HT1080 (cell line): Measurements from ENCODE around the gene ABCA2. TPM values are rescaled to one million over a fixed set of nuclear protein-coding genes. Genes with fewer than 3 reads are reported as not detected.

Experiments used
- total RNA-seq: library from RNA; depleted of rRNA; stranded (reverse); fragments of >200 nt; shearing (Covaris generic); gene quantifications from 2 replicates; pipeline ENCODE4 v1.2.3, GENCODE V29; 2014; rRNA removed

The ABCA2 gene
- total RNA-seq, 1 experiment from 2014 or later, result 7.5 TPM

Other genes with a start within 250 kb of the ABCA2 start
- gene TMEM141, start 236.9 kb downstream of the ABCA2 start, total RNA-seq, result 52.5 and 71.5 TPM in 2 replicates
- not detected in 2 replicates for gene CCDC183, start 231.9 kb downstream of the ABCA2 start, total RNA-seq
- gene RABL6, start 220.3 kb downstream of the ABCA2 start, total RNA-seq, result 87.9 and 90.9 TPM in 2 replicates
- 0.87 and 1.5 TPM in 2 replicates for gene AJM1, start 185.8 kb downstream of the ABCA2 start, total RNA-seq
- 124 and 165 TPM in 2 replicates for gene PHPT1, start 178.8 kb downstream of the ABCA2 start, total RNA-seq
- 5.5 and 7.4 TPM in 2 replicates for gene MAMDC4, start 175.9 kb downstream of the ABCA2 start, total RNA-seq
- 301 and 357 TPM in 2 replicates for gene EDF1, start 161.9 kb downstream of the ABCA2 start, total RNA-seq
- gene TRAF2, start 141.7 kb downstream of the ABCA2 start, total RNA-seq, result 16.9 and 18.5 TPM in 2 replicates
- gene FBXW5, start 83.5 kb downstream of the ABCA2 start, total RNA-seq, result 171 and 188 TPM in 2 replicates
- gene C8G, start 83.0 kb downstream of the ABCA2 start, total RNA-seq, result 0.47 TPM in 1 of 2 replicates, not detected in the other
- not detected in 2 replicates for gene LCN12, start 76.0 kb downstream of the ABCA2 start, total RNA-seq
- not detected in 2 replicates for gene PTGDS, start 50.7 kb downstream of the ABCA2 start, total RNA-seq
- gene LCNL1, start 45.2 kb downstream of the ABCA2 start, total RNA-seq, result not detected in 2 replicates
- 68.0 and 77.8 TPM in 2 replicates for gene PAXX, start 35.8 kb downstream of the ABCA2 start, total RNA-seq
- gene CLIC3, start 31.7 kb downstream of the ABCA2 start, total RNA-seq, result 1.0 and 1.7 TPM in 2 replicates
- not detected in 2 replicates for gene FUT7, start 3.9 kb upstream of the ABCA2 start, total RNA-seq
- gene NPDC1, start 17.9 kb upstream of the ABCA2 start, total RNA-seq, result 31.5 and 39.2 TPM in 2 replicates
- not detected in 2 replicates for gene ENTPD2, start 25.8 kb upstream of the ABCA2 start, total RNA-seq
- gene SAPCD2, start 42.3 kb upstream of the ABCA2 start, total RNA-seq, result 58.5 and 69.2 TPM in 2 replicates
- gene UAP1L1, start 49.3 kb upstream of the ABCA2 start, total RNA-seq, result 12.0 and 15.6 TPM in 2 replicates
- 56.1 and 59.3 TPM in 2 replicates for gene MAN1B1, start 58.7 kb upstream of the ABCA2 start, total RNA-seq
- 43.8 and 45.5 TPM in 2 replicates for gene DPP7, start 86.5 kb upstream of the ABCA2 start, total RNA-seq
- gene GRIN1, start 110.9 kb upstream of the ABCA2 start, total RNA-seq, result not detected in 2 replicates
- not detected in 2 replicates for gene LRRC26, start 141.8 kb upstream of the ABCA2 start, total RNA-seq
- not detected in 2 replicates for gene TMEM210, start 143.8 kb upstream of the ABCA2 start, total RNA-seq
- 18.5 and 27.2 TPM in 2 replicates for gene ANAPC2, start 160.3 kb upstream of the ABCA2 start, total RNA-seq
- gene SSNA1, start 160.4 kb upstream of the ABCA2 start, total RNA-seq, result 101 and 138 TPM in 2 replicates
- 12.0 and 13.6 TPM in 2 replicates for gene TPRN, start 172.5 kb upstream of the ABCA2 start, total RNA-seq
- 63.4 and 65.8 TPM in 2 replicates for gene TMEM203, start 177.4 kb upstream of the ABCA2 start, total RNA-seq
- 17.9 and 26.2 TPM in 2 replicates for gene NDOR1, start 177.5 kb upstream of the ABCA2 start, total RNA-seq
- gene RNF208, start 194.0 kb upstream of the ABCA2 start, total RNA-seq, result 0.10 and 0.96 TPM in 2 replicates
- gene CYSRT1, start 196.9 kb upstream of the ABCA2 start, total RNA-seq, result 1.1 and 1.4 TPM in 2 replicates
- gene RNF224, start 199.3 kb upstream of the ABCA2 start, total RNA-seq, result not detected in 2 replicates
- not detected in 2 replicates for gene SLC34A3, start 202.7 kb upstream of the ABCA2 start, total RNA-seq
- gene TUBB4B, start 213.1 kb upstream of the ABCA2 start, total RNA-seq, result 624 and 993 TPM in 2 replicates
- not detected in 2 replicates for gene STPG3, start 223.0 kb upstream of the ABCA2 start, total RNA-seq
- 78.8 and 83.3 TPM in 2 replicates for gene NELFB, start 227.1 kb upstream of the ABCA2 start, total RNA-seq
- gene TOR4A, start 249.5 kb upstream of the ABCA2 start, total RNA-seq, result 66.1 and 74.7 TPM in 2 replicates